HCT116 (cell line): ENCODE data around the gene PRKAG2. TPM values are rescaled to one million over a fixed set of nuclear protein-coding genes. Genes with fewer than 3 reads are reported as not detected.

Source experiments
- ATAC-seq: fragments of 200-7000 bp; cut with Tn5 transposase; 2 replicates; pipeline ENCODE4 v1.9.1; 2020; ENCODE audit warnings: mild to moderate bottlenecking, moderate library complexity
- BruUV-seq: library from RNA; stranded (reverse); fragments of 400-500 nt; replicated peaks from 2 replicates; lab custom pipeline; 2021; lab: Mats Ljungman, UMichigan
- CTCF ChIA-PET: fragments of 300-600 bp; sonication (Branson Sonifier 250); formaldehyde crosslinking; loops from one replicate; lab custom pipeline; 2021; ENCODE audit warnings: antibody characterized with exemption; lab: Charles Lee
- POLR2A ChIA-PET: fragments of 300-600, 350-600 bp; sonication (Branson Sonifier 250); formaldehyde crosslinking; loops from one replicate; lab custom pipeline; 2021; ENCODE audit warnings: antibody characterized with exemption; lab: Charles Lee
- RAD21 ChIA-PET, 2 experiments: fragments of 300-600 bp; sonication (Branson Sonifier 250); formaldehyde crosslinking; loops; one replicate each; lab custom pipeline; 2023; ENCODE audit warnings: low total read pairs in 2 of 2; ENCODE audit not compliant: uncharacterized antibody in 2 of 2, unreplicated experiment in 2 of 2, low non-redundant PET in 1 of 2; lab: Charles Lee
- DNase-seq: peaks from one replicate; pipeline ENCODE4 v3.0.0-alpha.2; 2010; ENCODE audit warnings: low read depth, low spot score
- H2AFZ ChIP-seq: fragments of 200-600 bp; shearing (Covaris generic), sonication (generic); 2 replicates; pipeline ENCODE4 v1.6.1; 2017; ENCODE audit warnings: low read depth, mixed run types, mixed read lengths, antibody characterized with exemption, low read length; ENCODE audit not compliant: poor library complexity, severe bottlenecking
- H3K27ac ChIP-seq: 2 replicates; pipeline ENCODE4 v1.5.1; 2012; ENCODE audit warnings: low read depth, low read length
- H3K27me3 ChIP-seq: fragments of 200-600 bp; sonication (generic); 2 replicates; pipeline ENCODE4 v1.6.1; 2016; ENCODE audit warnings: mixed run types, low read length, mixed read lengths; ENCODE audit not compliant: insufficient read depth
- H3K36me3 ChIP-seq, 2 experiments: fragments of 200-500 bp in 1 of 2; fragments of 200-600 bp in 1 of 2; sonication (Bioruptor generic) in 1 of 2; sonication (generic) in 1 of 2; 2 replicates each; pipeline versions ENCODE4 v1.5.1 to v1.6.1; 2014 to 2016; ENCODE audit warnings: low read length in 2 of 2, inconsistent platforms in 1 of 2, mixed read lengths in 1 of 2, mixed run types in 1 of 2; ENCODE audit not compliant: insufficient read depth in 2 of 2, control insufficient read depth in 1 of 2
- H3K4me1 ChIP-seq, 2 experiments: fragments of 200-600 bp in 1 of 2; sonication (generic) in 1 of 2; 2 replicates each; pipeline versions ENCODE4 v1.5.1 to v1.6.1; 2012 to 2017; ENCODE audit warnings: low read length in 2 of 2, inconsistent platforms in 1 of 2, mild to moderate bottlenecking in 1 of 2, mixed read lengths in 1 of 2, mixed run types in 1 of 2, moderate library complexity in 1 of 2; ENCODE audit not compliant: insufficient read depth in 2 of 2, control insufficient read depth in 1 of 2
- H3K4me2 ChIP-seq: fragments of 200-600 bp; sonication (generic); 2 replicates; pipeline ENCODE4 v1.6.1; 2017; ENCODE audit warnings: mixed run types, low read length, mixed read lengths
- H3K4me3 ChIP-seq, 2 experiments: fragments of 200-600 bp in 1 of 2; sonication (generic) in 1 of 2; replicated peaks in 1 of 2; 2 replicates each; pipeline ENCODE4 v1.5.1; 2011 to 2016; ENCODE audit warnings: low read length in 2 of 2, control low read depth in 1 of 2, low read depth in 1 of 2, mild to moderate bottlenecking in 1 of 2, mixed read lengths in 1 of 2, mixed run types in 1 of 2
- H3K79me2 ChIP-seq: fragments of 200-600 bp; sonication (generic); 2 replicates; pipeline ENCODE4 v1.6.1; 2017; ENCODE audit warnings: mild to moderate bottlenecking, mixed run types, low read length, moderate library complexity, mixed read lengths; ENCODE audit not compliant: insufficient read depth
- H3K9ac ChIP-seq: fragments of 200-600 bp; sonication (generic); 2 replicates; pipeline ENCODE4 v1.6.1; 2016; ENCODE audit warnings: low read length, mixed read lengths
- H3K9me2 ChIP-seq: fragments of 200-600 bp; sonication (generic), shearing (Covaris generic); 2 replicates; pipeline ENCODE4 v1.6.1; 2017; ENCODE audit warnings: mixed run types, mild to moderate bottlenecking, moderate library complexity; ENCODE audit not compliant: insufficient read depth
- H3K9me3 ChIP-seq, 2 experiments: fragments of 200-500 bp in 1 of 2; fragments of 200-600 bp in 1 of 2; sonication (Bioruptor generic) in 1 of 2; sonication (generic) in 1 of 2; 2 replicates each; pipeline ENCODE4 v1.6.1; 2014 to 2017; ENCODE audit warnings: low read length in 2 of 2, mixed read lengths in 2 of 2, inconsistent platforms in 1 of 2, low read depth in 1 of 2, mild to moderate bottlenecking in 1 of 2, mixed run types in 1 of 2, moderate library complexity in 1 of 2; ENCODE audit not compliant: control insufficient read depth in 1 of 2, insufficient read depth in 1 of 2
- H4K20me1 ChIP-seq: fragments of 200-600 bp; sonication (generic), shearing (Covaris generic); 2 replicates; pipeline ENCODE4 v1.6.1; 2017; ENCODE audit warnings: mixed run types, mild to moderate bottlenecking, moderate library complexity; ENCODE audit not compliant: insufficient read depth
- ATF3 ChIP-seq: IDR thresholded peaks from 2 replicates; pipeline ENCODE4 v1.6.1; 2012
- CEBPB ChIP-seq: IDR thresholded peaks from 2 replicates; pipeline ENCODE4 v1.6.1; 2012; ENCODE audit warnings: low read depth
- FOSL1 ChIP-seq: IDR thresholded peaks from 2 replicates; pipeline ENCODE4 v1.6.1; 2012; ENCODE audit warnings: low read depth
- POLR2A ChIP-seq: IDR thresholded peaks from 2 replicates; pipeline ENCODE4 v1.7.0; 2011; ENCODE audit warnings: borderline replicate concordance; ENCODE audit not compliant: insufficient read depth, insufficient read length; ENCODE audit errors: extremely low read depth
- SIN3A ChIP-seq: IDR thresholded peaks from 2 replicates; pipeline ENCODE4 v1.6.1; 2012; ENCODE audit warnings: low read depth
- YY1 ChIP-seq: IDR thresholded peaks from 2 replicates; pipeline ENCODE4 v1.6.1; 2011; ENCODE audit warnings: low read length, low read depth, moderate library complexity, mild to moderate bottlenecking; ENCODE audit not compliant: insufficient replicate concordance; ENCODE audit errors: extremely low read depth
- ZBTB33 ChIP-seq: IDR thresholded peaks from 2 replicates; pipeline ENCODE4 v1.6.1; 2011; ENCODE audit warnings: mild to moderate bottlenecking, low read length, moderate library complexity; ENCODE audit not compliant: insufficient replicate concordance; ENCODE audit errors: extremely low read depth
- ZNF274 ChIP-seq: fragments of 200-500 bp; sonication (Bioruptor generic); IDR thresholded peaks from 2 replicates; pipeline ENCODE4 v1.6.1; 2014; ENCODE audit warnings: mild to moderate bottlenecking, low read depth, low read length, inconsistent platforms
- intact Hi-C: fragments of 100-400 bp; cut with micrococcal nuclease; formaldehyde crosslinking; loops from 2 replicates; pipeline ENCODE4 v1.10.0; 2022
- total RNA-seq: library from RNA; stranded (reverse); gene quantifications from one replicate; pipeline ENCODE4 v1.2.1, GENCODE V29; 2021; ENCODE audit not compliant: unreplicated experiment

PRKAG2 gene
- total RNA-seq, 1 experiment from 2014 or later = 23.6 TPM

- no peaks in the 10 kb centered on the region for H3K9me3 ChIP-seq
- no peak overlapping the region for H3K27ac ChIP-seq
- H3K79me2 ChIP-seq = peaks cover 100% of the 10 kb centered on the region
- no peak for TF ChIP-seq SIN3A
- TF ChIP-seq POLR2A = no peak
- TF ChIP-seq ATF3 = no peak
- no peak for TF ChIP-seq FOSL1
- no peak for TF ChIP-seq CEBPB
- TF ChIP-seq ZNF274 = no peak
- TF ChIP-seq YY1 = no peak
- no peak for TF ChIP-seq ZBTB33
- TF ChIP-seq, all 23 proteins: peak for 0
- Histone ChIP-seq H3K36me3 (no peaks in the 10 kb centered on the region), H3K4me3 (no peak overlapping the region), H2AFZ (no peak overlapping the region), H4K20me1 (peaks cover 69% of the 10 kb centered on the region; the same call in 1 of the 2 replicates), H3K4me2 (no peak overlapping the region), H3K27me3 (no peaks in the 10 kb centered on the region), H3K9ac (no peak overlapping the region), H3K9me2 (no peaks in the 10 kb centered on the region), H3K4me1 (peaks cover 0 to 10% of the 10 kb centered on the region in 2 experiments; a peak in 1 of 4 replicates)
- no TSS peak for BruUV-seq
- CTCF ChIA-PET = interaction anchor here (1.0 kb wide), 1 partner anchor 194 kb away, joined by 5 read pairs; no protein-coding TSS in a partner anchor
- no peak for ATAC-seq
- intact Hi-C loops = no loop called here
- RAD21 ChIA-PET = no interaction called here
- no peak for DNase-seq
- POLR2A ChIA-PET = interaction anchor here (1.4 kb wide), 1 partner anchor 11 kb away, joined by 6 read pairs; the partner anchor contains the start of gene RHEB
Measured at GRCh38 chr7:151508991-151509390, 367.9 kb downstream of the PRKAG2 start.
